SK-MEL-5 (cell line): ENCODE results near the gene CDKL5. TPM values are rescaled to one million over a fixed set of nuclear protein-coding genes. Genes with fewer than 3 reads are reported as not detected.

ENCODE experiments used
- DNase-seq: peaks from one replicate; pipeline ENCODE4 v3.0.0-alpha.2; 2016; ENCODE audit warnings: low read depth, low spot score
- in situ Hi-C: cut with HindIII; loops from 2 replicates; pipeline ENCODE4 v1.10.0; 2016; ENCODE audit warnings: low sequenced_read_pairs, high pct_unique_total_duplicates, low pct_unique_long_range_greater_than_20kb
- total RNA-seq: library from RNA; depleted of rRNA; stranded (reverse); fragments of >200 nt; shearing (Covaris generic); gene quantifications from 2 replicates; pipeline ENCODE4 v1.2.3, GENCODE V29; 2014

Gene CDKL5
- total RNA-seq, 1 experiment from 2014 or later, result 2.9 TPM

GRCh38 chrX:18664947-18665346 lies 239.5 kb downstream of the CDKL5 start:
- no peak for DNase-seq
- in situ Hi-C loops, result no loop called here

GRCh38 chrX:18666614-18667013 lies 241.2 kb downstream of the CDKL5 start:
- in situ Hi-C loops, result no loop called here

GRCh38 chrX:18668071-18668835 lies 242.8 kb downstream of the CDKL5 start:
- DNase-seq, result no peak
- in situ Hi-C loops, result no loop called here

More at GRCh38 chrX:18666614-18667013, 241.2 kb downstream of the CDKL5 start:
- no peak for DNase-seq

- in situ Hi-C loops, result no loop called here
- no peak for DNase-seq
Measured at GRCh38 chrX:18672008-18672407, 246.6 kb downstream of the CDKL5 start, which contains the start of gene RS1. Gene RS1, minus strand, starts transcription at chrX:18672108. Its CDS starts 40 bp downstream, at chrX:18672068.

- in situ Hi-C loops, result no loop called here
Measured at GRCh38 chrX:18674417-18674787, 249.0 kb downstream of the CDKL5 start.

GRCh38 chrX:18674788-18675735 lies 249.7 kb downstream of the CDKL5 start:
- in situ Hi-C loops, result no loop called here
- peak; percentile 73 for DNase-seq

More at GRCh38 chrX:18674417-18674787, 249.0 kb downstream of the CDKL5 start:
- DNase-seq, result no peak

- no peak for DNase-seq
- in situ Hi-C loops, result no loop called here
Measured at GRCh38 chrX:18676050-18676449, 250.6 kb downstream of the CDKL5 start.

- in situ Hi-C loops, result no loop called here
- DNase-seq, result peak; percentile 39
Measured at GRCh38 chrX:18676470-18676869, 251.1 kb downstream of the CDKL5 start.

- in situ Hi-C loops, result no loop called here
- DNase-seq, result no peak
Measured at GRCh38 chrX:18677161-18677869, 251.9 kb downstream of the CDKL5 start.

GRCh38 chrX:18681996-18682395 lies 256.6 kb downstream of the CDKL5 start:
- in situ Hi-C loops, result no loop called here
- DNase-seq, result no peak

- in situ Hi-C loops, result no loop called here
- DNase-seq, result no peak
Measured at GRCh38 chrX:18682979-18683387, 257.6 kb downstream of the CDKL5 start.

- no peak for DNase-seq
- in situ Hi-C loops, result no loop called here
Measured at GRCh38 chrX:18687856-18688495, 262.6 kb downstream of the CDKL5 start.

GRCh38 chrX:18691431-18691830 lies 266.0 kb downstream of the CDKL5 start:
- DNase-seq, result no peak
- in situ Hi-C loops, result no loop called here

- DNase-seq, result no peak
- in situ Hi-C loops, result no loop called here
Measured at GRCh38 chrX:18692541-18692940, 267.1 kb downstream of the CDKL5 start.

- DNase-seq, result no peak
- in situ Hi-C loops, result no loop called here
Measured at GRCh38 chrX:18696653-18697052, 271.2 kb downstream of the CDKL5 start.

GRCh38 chrX:18698737-18699650 lies 273.6 kb downstream of the CDKL5 start:
- no peak for DNase-seq
- in situ Hi-C loops, result no loop called here
